Fibroblast of upper back skin (primary cell): ENCODE results near the gene POLR2F.
"Not testable (repeated sequence)": the region's sequence is repeated elsewhere in the genome, so short reads cannot be mapped to it uniquely, and the experiment has no call there.

Experiments used
- DNase-seq: peaks from one replicate; pipeline ENCODE4 v3.0.0-alpha.2; 2013

Gene POLR2F

DNA sequence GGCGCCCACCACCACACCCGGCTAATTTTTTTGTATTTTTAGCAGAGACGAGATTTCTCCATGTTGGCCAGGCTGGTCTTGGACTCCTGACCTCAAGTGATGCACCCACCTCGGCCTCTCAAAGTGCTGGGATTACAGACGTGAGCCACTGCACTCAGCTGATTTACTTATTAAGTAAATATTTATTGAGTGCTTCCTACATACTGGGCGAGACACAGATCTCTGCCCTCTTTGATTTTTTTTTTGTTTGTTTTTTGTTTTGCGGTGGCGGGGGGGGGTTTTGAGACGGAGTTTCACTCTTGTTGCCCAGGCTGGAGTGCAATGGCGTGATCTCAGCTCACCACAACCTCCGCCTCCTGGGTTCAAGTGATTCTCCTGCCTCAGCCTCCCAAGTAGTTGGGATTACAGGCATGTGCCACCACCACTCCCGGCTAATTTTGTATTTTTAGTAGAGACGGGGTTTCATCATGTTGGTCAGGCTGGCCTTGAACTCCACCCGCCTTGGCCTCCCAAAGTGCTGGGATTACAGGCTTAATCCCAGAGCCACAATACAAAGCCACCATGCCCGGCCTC lies 2.4 kb downstream of the POLR2F start:
- not testable (repeated sequence) for DNase-seq

DNA sequence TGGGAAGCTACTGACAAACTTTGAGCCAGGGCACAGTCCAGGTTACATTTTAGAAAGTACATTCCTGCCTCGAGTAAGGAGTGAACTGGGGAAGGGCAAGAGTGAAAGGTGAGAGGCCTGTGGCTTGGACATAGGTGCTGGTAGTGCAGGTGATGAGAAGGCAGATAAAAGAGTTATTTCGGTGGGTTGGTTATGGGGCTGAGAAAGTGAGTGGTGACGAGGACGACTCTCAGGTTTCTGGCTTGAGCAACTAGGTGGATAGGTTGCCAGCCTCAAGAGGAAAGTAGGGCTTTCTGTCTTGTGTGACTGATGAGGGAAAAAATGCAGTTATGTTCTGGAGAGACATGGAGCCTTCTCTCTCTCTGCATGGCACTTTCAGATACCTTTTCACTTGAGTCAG lies 3.7 kb downstream of the POLR2F start:
- DNase-seq = no peak

DNA sequence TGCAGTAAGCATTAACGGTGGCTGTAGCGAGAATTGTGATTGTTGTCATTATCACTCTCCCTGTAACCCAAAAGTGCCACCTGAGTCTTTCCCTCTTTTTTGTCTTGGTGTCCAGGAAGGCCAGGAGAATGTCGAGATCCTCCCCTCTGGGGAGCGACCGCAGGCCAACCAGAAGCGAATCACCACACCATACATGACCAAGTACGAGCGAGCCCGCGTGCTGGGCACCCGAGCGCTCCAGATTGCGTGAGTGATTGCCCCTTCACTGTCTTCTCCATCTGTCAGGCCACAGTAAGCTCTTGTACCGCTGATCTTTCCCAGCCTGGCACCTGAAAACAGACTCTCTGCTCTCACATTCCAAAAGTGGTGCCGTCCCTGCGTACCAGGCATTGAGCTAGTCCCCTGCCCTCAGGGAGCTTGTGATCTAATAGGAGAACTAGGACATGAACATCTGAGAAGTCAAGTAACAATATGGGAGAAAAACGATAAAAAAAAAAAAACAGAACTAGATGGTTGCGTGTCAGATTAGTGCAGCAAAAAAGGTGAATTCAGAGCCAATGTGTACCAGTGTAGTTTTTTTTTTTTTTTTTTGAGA lies 5.8 kb downstream of the POLR2F start:
- no peak for DNase-seq

DNA sequence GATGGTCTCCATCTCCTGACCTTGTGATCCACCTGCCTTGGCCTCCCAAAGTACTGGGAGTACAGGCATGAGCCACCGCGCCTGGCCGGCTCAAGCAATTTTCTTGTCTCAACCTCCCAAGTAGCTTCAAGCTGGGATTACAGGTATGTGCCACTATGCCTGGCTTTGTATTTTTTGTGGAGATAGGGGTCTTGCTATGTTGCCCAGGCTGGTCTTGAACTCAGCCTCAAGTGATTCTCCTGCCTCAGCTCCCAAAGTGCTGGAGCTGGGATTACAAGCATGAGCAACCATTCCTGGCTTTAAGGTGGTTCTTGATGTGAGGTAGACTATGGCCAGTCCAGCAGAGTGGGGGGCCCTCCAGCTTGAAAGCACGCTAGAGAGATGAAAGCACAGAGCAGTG lies 7.6 kb downstream of the POLR2F start:
- DNase-seq = no peak

DNA sequence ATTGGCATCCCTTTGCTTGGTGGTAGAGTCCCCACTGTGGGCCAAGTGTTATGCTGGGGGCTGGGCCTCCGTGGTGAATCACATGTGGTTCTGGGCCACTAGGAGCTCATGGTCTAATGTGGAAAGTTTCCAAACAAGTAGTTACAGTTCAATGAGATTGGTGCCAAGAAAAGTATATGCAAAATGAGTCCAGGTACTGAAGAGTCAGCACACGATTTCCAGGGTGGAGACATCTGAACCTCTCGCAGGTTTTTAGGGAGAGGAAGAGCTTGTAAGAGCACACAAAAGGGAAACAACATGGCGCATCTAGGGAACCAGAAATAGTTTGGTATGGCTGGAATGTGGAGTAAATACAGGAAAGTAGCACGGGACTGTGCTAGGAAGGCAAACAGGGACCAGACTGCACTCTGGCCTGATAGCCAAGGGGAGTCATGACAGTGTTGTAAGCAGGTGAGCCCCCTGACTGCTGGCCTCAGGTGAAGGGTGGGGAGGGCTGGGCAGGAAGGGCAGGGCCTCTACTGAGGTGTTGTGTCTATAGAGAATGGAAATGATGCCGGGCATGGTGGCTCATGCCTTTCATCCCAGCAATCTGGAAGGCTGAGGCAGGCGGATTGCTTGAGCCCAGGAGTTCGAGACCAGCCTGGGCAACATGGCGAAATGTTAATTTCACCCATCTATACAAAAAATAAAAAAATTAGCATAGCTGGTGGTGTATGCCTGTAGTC lies 12.6 kb downstream of the POLR2F start:
- peak; percentile 26 for DNase-seq

DNA sequence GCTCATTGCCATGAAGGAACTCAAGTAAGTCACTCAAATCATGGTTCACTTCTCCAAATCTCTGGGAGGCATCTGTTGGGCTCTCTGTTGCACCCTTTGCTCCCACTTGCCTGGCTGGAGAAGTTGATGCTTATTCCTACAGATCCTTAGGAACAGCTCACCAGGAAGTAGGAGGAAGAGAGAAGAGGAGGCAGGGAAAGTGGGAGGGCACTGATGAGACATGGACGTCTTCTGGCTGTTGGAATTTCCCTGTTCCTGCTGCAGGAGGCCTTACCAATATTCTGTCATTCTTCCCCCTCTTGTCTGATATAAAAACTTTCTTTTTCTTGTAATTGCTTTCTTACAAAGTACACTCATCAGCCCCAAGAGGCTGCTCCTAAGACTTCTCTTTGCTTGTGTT lies 13.6 kb downstream of the POLR2F start:
- no peak for DNase-seq

DNA sequence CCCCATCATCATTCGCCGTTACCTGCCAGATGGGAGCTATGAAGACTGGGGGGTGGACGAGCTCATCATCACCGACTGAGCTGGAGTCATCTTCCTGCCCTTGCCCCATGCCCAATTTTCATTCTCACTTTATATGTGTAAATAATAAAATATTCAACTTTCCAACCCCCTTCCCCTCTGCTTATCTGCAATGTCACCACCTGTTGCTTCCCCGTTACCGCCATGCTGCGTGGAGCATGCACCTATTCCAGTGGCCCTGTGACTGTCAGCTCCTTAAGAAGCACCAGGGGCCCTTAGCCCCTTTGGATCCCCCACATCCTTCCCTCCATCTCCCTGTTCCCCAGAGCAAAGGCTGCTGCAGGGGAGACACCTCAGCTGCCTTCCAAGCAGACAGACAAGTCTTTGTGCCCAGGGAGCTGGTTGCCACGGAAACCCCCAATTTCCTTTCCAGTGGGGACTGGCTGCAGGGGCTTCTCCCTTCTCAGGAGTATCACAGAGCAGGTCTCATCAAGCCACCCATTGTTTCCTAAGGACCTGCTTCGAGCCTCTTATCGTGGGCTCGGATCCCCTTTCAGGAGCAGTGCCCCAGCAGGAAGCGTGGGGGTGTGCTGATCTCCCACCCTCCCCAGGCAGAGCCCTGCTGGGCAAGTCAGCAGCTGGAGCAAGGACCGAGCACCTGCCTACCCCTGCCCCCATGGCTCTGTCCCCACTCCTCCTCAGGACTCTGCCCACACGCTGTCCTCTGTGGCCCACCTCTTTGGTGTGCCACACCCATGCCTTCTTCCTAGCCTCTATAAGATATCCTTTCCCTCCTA lies 14.3 kb downstream of the POLR2F start:
- no peak for DNase-seq

DNA sequence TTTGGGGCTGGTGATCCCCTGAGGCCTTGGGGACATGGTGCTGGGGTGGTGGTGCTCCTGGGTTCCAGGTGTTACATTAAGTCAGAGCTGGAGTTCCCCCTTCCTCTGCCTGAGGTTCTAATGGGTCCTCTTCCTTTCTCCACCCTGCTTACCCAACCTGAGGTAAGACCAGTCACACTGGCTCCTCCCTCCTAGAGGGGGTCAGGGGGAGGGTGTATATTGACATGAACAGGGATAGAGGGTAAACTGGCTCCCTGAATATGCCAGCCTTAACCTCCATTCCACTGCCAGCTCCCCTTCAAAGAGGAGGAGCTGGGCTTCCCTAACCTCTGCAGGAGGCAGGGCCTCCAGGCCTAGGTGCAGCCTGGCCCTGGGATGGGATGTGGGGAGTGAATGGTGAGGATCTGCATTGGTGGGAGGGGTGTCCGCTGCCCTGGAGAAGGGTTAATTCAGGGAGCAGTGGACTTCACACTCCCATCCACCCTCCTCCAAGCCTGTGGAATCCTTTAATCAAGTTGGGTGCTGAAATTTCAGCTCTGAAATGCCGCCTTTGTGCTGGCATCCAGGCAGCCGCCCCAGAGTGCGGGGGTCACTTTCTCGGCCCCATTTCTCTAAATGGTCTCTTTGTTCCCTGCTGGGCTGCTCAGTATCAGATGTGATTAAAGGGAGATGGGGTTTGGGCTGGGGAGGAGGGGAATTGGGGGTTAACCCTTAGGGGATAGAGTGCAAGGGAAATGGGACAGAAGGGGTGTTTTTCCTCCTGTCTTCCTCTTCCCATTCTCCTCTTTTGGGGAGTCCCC lies 15.2 kb downstream of the POLR2F start:
- DNase-seq = no peak

DNA sequence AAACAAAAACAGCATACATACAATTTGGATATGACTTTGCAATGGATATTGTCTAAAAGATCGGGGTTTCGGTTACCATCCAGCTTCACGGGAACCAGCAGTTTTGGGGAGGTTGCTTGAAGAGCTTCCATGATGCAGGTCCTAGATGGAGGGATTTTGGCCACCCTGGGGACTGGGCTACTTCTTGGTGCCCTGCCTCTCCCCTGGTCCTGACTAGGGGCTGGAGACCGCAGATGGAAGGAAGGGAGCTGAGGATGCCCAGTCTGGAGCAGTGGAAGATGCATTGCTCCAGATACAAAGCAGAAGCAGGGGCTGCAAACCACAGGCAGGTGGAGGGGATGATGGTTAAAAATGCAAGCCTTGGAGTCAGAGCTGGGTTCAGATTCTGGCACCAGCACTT lies 17.4 kb downstream of the POLR2F start:
- DNase-seq = no peak

DNA sequence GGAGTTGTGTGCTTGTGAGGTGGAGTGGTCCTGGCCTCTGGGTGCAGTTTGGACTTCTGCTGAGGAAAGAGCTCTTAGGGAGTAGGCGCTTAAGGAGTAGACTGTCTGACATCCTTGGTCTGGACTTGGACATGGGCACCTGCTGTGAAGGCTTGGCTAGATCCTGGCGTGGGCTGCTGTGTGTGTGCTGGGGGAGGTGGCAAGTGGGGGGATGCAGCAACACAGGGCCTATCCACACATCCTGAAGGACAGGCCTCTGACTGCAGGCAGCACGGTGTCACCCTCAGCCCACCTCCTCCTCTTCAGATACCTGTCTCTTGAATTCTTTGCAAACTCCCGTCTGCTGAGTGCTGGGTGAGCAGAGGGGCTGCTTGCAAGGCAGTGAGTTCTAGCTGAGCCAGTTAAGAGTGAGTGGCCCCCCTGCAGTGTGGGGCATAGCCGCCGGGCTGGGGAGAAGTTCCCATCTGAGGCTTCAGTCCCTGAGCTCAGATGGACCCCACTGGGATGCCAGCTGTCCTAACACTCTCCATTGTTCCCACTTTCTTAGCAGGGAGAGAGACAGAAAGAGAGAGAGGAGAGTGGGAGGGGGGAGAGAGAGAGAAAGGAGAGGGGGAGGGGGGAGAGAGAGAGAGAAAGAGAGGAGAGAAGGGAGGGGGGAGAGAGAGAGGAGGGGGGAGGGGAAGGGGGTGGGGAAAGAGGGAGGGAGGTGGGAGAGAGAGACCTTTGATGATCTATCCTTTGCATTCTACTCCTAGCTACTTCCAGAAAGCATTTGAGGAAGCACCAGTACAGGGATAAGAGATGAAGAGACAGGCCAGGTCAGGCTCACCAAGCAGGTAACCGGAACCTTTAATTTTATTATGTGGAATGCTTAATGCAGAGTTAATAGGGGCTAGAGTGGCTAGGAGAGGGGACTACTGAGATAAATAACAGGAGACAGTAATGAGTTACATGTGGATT lies 18.3 kb downstream of the POLR2F start:
- no peak for DNase-seq

DNA sequence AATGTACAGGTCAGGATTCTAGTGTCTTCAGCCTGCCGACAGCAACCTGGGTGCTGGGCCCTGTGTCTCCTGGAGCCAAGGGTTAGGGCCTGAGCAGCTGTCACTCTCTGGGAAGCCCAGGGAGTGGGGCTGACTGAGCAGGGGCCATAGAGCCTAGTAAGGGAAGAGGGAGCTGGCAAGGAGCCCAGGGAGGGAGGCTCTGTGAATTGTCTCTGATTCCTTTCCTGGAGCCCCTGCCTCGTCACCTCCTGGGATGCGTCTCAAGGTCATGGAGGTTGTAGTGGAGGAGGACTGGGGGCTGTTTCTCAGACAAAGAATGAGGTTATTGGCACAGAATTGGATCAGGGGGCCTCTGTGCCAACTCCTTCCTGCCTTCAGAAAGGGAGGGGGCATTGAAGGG lies 19.0 kb downstream of the POLR2F start:
- DNase-seq = no peak

DNA sequence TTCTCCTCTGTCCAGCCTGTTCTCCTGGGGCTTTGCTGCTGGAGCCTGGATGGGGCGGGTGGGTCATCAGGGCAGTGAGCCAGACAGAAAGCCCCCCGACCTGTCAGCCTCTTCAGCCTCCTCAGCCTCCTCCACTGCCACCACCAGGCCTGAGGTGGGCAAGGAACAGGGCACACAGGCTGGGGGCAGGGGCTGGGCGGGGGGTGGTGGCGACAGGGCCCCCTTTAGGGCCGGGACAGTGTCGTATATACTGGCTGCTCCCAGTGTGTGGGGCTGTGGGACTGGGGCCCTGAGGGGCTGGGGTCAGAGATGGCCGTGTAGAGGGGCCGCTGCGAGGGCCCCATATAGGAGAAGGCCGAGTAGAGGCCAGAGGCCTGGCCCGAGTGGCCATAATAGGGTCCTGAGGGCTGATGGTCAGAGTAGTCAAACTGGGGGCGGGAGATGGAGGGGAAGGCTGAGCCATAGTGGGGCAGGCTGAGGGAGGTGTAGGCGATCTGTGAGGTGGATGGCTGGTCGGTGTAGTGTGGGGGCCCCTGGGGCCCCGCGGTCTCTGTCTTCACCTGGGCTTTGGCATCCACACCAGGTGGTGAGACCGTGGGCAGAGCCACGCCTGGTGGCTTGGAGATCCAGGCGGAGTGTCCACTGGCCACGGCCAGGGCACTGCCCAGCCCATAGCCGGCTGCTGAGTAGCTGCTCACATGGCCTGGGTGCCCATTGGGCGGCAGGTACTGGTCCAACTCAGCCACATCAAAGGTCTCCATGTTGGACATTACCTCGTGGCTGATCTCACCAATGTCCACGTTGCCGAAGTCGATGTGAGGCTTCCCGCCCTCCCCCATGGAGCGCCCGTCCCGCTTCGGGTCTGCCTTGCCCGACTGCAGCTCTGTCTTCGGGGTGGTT lies 20.0 kb downstream of the POLR2F start:
- DNase-seq = no peak

DNA sequence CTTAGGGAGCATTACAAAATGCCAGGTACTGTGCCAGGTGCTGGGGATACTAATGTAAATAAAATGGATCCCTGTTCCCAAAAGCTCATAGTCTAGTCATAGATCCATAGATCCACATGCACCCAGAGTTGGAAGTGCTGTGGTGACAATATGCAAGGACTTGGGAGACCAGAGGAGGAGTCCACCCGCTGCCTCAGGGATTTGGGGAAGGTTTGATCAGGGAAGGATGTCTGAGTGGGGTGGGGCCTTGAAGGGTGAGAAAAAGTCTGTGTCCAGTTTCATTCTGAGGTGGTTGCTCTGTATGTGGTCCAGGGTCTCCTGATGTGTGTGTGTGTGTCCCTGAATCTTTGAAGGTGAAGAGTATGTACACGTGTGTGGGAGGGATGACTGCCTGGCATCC lies 21.7 kb downstream of the POLR2F start:
- DNase-seq = no peak

DNA sequence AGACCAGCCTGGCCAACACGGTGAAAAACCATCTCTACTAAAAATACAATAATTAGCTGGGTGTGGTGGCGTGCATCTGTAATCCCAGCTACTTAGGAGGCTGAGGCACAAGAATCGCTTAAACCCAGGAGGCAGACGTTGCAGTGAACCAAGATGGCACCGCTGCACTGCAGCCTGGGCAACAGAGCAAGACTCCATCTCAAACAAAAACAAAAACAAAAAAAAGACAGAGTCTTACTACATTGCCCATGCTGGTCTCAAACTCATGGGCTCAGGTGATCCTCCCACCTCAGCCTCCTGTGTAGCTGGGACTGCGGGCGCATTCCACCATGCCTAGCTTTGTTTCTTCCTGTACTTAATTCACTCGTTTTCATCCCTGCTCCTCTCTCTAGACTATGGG lies 22.5 kb downstream of the POLR2F start:
- DNase-seq = not testable (repeated sequence)

DNA sequence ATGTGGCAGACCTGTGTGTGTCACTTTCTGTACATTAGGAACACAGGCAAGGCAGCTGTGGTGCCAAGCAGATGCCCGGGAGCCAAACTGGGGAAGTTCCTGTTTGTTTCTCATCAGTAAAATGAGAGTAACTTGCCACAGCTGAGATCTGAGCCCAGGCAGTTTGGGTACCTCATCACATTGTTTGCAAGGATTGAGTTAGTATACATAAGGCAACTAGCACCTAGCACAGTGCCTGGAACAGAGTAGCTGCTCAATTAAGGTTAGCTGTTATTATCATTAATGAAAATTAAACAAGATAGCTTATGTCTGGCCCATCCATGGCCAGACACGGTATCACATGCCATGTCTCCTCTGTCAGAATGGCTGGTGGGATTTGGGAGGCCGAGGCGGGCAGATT lies 23.0 kb downstream of the POLR2F start:
- no peak for DNase-seq

DNA sequence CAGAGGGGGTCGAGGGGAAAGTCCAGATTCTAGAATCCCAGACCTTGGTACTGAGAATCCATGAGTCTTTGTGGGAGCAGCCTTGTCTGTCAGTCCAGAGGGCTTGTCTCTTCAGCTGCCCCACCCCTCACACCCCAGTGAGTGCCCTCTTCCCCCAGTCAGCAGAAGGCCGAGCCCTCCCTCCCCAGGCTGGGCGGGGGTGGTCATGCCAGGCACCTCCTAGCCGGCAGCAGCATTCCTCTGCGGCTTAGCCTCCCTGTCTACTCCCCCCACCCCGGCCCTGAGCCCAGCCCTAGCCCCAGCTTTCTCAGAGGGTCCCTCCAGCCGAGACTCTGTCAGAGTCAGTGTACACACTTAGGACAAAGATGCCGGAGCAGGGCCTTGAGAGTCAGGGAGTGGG lies 26.3 kb downstream of the POLR2F start:
- DNase-seq = no peak

DNA sequence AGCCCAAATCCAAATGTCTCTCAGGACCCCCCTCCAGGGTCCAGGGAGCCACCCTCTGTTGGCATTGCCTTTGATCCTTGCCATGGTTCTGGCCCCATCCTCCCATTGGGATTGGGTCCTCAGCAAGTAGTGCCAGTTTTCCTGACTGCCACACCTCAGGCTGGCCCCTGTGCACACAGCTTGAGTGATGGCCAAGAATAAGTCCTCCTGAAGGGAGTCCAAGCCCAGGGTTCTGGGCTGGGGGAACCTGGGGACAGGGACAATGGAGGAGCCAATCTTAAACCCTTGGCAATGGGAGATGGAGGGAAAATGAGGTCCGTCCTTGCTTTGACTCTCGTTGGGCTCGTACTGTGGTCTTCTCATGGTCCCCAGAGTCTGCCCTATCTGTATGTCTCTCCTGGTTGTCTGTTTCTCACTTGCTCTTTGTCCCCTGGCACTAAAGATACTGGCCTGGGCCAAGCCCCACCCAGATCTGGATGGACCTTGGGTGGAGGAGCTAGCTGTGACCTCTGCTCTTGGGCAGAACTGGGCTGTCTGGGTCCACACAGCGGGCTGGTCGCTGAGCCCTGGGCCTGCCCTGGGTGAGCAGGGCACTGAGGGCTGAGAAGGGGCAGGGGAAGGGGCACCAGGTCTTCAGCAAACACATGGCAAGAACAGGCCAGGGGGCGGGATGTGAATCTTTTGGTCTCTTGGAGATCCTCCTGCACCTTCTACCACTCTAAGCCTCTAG lies 27.9 kb downstream of the POLR2F start:
- DNase-seq = no peak

DNA sequence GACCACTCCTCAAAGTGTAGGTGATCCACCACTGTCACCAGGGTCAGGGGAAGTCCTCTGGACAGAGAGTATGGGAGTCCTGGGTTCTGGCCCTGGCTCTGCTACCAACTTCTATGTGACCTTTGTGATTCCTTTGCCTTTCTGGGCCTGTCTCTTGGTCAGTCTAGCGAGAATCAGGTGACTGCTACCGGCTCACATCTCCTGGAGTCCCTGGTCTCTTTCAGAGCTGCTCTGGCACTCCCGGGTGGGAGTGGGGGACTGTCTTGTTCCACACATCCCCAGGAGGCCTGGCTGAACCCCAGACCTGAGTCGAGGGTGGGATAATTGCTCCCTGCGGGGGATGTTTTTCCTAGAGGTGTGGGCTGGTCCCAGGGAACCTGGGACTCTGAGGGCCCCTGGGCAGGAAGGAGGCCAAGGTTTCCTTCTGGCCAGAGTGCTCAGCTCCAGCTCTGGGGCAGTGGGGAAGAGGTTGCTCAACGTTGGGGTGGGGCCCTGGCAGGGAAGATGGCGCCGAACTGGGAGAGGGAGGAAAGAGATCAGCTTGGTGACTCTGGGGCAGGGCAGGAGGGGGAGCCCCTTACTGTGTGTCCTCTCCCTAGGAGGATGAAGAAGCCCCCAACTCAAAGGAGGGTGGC lies 28.8 kb downstream of the POLR2F start:
- no peak for DNase-seq
